DMS79 treated with DMSO at 0.1 percent for 48 hours (cell line): ENCODE data around the gene ATXN7L3.
A peak's percentile ranks its signal among the peaks of the same experiment; 100 is the strongest.

ENCODE experiments used
- DNase-seq: peaks from one replicate; lab custom pipeline; 2025; lab: John Stamatoyannopoulos, UW

ATXN7L3 gene

GRCh38 chr17:44200478-44201155 is 933 bp upstream of the ATXN7L3 start:
- peak; percentile 60 for DNase-seq

- DNase-seq: no peak
Observed at GRCh38 chr17:44198721-44199552, 747 bp downstream of the ATXN7L3 start.

DNA sequence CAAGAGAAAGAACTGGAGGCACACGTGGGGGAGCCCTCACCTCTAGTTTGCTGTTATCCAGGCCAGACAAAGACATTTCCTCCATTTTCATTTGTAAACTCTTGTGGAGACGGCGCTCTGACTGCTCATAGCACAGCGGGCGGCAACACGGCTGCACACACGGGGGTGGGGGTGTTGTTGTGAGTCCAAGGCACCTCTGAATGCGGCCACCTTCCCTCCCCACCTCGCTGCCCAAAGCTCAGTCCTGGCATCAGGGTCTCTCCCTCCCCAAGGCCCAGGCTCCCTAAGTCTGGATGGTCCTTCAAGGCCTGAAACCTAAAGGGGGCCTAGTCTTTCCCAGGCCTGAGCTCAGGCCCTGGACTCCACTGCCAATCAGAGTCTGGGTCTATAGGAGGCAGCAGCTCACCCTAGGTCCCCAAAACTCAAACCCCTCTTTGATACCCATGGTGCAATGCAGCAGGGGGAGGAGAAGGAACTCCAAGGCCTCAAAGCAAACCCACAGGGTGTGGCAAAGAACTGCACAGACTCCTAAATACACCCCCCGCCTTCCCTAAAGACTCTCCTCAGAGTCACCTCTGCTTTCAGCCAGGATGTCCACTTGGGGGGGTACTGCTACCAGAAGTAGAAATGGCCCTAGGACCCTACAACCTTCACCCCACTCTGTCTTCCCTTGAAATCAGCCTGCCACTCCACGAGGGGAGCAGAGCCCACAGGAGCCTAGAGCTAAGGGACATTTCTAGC is 1.5 kb downstream of the ATXN7L3 start:
- no peak for DNase-seq

- no peak for DNase-seq
Observed at GRCh38 chr17:44197107-44197506, 2.6 kb downstream of the ATXN7L3 start.

GRCh38 chr17:44193326-44194084 is 6.2 kb downstream of the ATXN7L3 start:
- DNase-seq: no peak

DNA sequence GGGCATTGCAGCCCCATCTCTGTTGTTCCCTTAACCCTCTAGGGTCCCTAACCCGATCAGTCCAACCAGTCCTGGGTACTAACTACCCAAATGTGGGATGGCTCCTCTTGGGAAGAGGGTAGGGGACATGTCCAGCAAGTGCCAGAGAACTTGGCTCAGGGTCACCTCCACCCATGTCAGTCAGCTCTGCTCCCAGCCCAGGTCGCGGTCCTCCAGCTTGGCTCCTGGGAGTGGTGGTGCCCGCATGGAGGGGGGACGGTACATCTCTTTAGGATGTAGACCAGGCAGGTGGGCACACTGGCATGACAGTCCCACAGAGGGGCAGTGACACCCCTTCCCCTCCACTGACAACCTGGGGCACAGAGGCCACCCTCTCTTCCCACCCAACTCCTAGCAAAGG is 6.9 kb downstream of the ATXN7L3 start:
- DNase-seq: no peak

DNA sequence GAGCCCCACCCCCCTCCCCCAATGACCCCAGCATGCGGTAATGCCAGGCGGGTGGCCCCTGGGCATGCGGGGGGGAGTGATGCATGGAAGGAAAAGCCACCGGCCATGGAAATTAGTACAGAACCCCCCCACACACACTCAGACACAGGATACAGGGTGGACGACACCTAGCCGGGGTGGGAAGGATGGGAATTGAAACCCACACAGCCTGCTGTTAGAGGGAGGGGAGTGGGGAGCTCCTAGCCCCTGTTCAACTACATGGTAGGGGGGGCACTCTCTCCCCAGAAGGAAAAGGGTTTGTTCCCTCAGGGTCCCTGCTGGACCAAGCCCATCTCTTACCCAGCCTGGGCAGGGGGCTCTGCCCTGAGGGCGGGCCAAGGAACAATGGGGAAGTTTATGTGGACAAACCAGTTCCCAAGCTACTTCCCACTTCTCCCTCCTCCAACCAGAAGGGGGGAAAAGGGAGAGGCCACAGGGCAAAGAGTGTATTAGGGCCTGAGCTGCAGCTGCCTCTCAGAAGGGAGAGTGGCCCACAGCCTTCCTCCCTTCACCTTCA is 7.7 kb downstream of the ATXN7L3 start:
- no peak for DNase-seq

DNA sequence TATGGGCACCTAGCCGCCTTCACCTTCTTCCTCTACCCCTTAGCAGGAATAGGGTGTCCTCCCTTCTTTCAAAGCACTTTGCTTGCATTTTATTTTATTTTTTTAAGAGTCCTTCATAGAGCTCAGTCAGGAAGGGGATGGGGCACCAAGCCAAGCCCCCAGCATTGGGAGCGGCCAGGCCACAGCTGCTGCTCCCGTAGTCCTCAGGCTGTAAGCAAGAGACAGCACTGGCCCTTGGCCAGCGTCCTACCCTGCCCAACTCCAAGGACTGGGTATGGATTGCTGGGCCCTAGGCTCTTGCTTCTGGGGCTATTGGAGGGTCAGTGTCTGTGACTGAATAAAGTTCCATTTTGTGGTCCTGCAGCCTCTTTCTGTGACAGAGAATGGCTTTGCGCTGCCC is 8.3 kb downstream of the ATXN7L3 start:
- DNase-seq: no peak

- DNase-seq: no peak
Observed at GRCh38 chr17:44190481-44190880, 9.2 kb downstream of the ATXN7L3 start.

GRCh38 chr17:44188576-44189403 is 10.9 kb downstream of the ATXN7L3 start:
- DNase-seq: no peak

DNA sequence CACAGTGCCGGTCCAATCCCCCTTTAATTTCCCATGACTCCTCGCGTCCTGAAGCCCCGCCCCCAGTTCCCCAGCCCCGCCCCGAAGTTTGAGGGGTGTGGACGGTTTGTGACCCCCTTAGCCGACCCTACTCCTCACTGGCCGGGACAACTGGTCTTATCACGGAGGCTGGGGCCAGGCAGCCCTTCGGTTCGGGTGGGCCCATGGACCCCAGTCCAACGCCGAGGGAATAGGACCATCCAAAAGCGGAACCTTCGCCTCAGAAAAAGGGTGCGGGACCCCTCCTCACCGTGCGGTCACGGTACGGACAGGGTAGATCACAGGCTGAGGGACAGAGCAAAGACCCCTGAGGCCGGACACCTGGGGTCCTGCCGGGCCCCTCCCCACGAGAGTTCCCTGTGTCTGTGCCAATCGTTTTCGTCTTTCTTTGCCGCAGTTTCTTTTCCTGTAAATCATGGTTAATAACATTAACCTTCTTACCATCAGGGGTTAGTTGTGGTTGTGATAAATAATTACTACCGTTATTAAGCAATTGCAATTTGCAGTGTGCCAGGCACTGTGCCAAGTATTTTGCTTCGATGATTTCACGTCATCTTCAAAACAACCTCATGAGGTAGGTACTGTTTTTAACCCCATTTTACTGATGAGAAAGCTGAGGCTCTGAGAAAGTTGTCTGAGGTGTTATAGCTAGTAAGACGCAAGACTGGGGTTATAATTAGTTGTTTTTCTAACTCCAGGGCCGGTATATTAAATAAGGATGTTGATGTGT is 12.4 kb downstream of the ATXN7L3 start:
- DNase-seq: no peak

DNA sequence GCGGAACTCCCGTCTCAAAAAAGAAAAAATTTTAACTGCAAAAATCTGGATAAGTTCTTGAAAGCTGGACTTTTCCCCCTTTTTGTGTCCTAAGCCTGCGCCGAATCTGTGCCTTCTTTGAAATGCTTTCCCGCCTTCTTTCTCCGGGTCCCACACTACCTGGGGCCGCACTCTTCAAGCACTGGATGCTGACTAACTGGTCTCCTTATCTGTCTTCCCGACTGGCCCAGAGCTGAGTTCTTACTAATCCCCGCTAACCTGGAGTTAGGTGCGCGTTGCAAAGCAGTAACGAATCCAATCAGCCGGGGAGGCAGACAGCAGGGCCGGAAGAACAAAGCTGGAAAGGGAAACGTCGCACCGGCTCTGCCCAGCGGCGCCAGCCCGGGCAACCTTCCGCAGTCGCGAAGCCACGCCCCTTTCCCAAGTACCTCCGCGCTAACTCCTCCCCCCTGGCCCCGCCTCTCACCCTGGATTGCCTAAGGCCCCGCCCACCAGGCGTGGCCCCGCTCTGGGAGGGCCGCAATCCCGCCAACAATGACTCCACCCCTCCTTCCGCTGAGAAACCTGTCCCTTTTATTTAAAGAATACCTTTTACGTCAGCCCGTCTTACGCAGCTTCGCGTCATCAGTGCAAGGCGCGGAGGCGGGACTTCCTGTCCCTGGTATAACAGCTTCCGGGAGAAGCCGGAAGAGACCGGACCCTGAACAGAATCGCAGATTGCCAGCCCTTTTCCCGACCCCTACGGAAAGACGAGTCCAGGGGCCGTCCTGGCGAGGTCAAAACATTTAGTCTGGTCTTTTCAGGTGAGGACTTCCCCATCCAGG is 13.2 kb downstream of the ATXN7L3 start, which contains the start of gene TMUB2:
Gene TMUB2, plus strand, starts transcription at position 666 of the 824 bp plus-strand sequence. CDS start 737 bp downstream, outside the sequence.
- DNase-seq: peak; percentile 99

DNA sequence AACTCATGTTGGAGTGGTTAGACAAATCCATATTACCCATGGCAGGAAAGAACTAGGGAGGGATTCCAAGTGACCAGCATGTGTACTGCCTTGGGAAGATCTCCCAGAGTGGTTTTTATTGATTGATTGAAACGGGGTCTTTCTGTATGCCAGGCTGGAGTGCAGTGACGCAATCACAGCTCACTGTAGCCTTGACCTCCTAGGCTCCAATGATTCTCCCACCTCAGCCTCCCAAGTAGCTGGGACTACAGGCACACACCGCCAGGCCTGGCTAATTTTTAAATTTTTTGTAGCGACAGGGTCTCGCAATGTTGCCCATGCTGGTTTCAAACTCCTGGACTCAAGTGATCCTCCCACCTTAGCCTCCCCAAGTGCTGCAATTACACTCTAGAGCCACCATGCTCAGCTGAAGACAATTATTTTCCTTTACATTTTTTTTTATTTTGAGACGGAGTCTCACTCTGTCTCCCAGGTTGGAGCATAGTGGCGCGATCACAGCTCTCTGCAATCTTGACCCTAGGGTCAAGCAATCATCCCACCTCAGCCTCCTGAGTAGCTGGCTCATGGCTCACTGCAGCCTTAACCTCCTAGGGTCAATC is 15.4 kb downstream of the ATXN7L3 start:
- DNase-seq: no peak

GRCh38 chr17:44183024-44183423 is 16.7 kb downstream of the ATXN7L3 start:
- DNase-seq: no peak

DNA sequence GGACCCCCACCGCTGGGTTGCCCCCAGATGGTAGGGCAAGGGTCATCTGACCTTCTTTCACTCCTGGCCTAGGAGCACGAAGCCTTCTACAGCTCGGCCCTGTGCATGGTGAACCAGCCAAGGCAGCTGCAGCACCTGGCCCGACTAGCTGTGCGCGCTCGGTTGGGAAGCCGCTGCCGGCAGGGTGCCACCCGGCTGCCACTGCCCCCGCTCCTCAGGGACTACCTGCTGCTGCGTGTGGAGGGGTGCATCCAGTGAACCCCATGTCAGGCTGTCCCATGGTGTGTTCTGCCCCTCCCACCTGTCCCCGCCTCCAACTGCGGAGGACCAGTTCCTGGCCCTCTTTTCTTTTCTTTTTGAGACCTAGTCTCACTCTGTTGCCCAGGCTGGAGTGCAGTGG is 21.6 kb downstream of the ATXN7L3 start:
- DNase-seq: no peak

- DNase-seq: no peak
Observed at GRCh38 chr17:44177640-44178039, 22.0 kb downstream of the ATXN7L3 start.

DNA sequence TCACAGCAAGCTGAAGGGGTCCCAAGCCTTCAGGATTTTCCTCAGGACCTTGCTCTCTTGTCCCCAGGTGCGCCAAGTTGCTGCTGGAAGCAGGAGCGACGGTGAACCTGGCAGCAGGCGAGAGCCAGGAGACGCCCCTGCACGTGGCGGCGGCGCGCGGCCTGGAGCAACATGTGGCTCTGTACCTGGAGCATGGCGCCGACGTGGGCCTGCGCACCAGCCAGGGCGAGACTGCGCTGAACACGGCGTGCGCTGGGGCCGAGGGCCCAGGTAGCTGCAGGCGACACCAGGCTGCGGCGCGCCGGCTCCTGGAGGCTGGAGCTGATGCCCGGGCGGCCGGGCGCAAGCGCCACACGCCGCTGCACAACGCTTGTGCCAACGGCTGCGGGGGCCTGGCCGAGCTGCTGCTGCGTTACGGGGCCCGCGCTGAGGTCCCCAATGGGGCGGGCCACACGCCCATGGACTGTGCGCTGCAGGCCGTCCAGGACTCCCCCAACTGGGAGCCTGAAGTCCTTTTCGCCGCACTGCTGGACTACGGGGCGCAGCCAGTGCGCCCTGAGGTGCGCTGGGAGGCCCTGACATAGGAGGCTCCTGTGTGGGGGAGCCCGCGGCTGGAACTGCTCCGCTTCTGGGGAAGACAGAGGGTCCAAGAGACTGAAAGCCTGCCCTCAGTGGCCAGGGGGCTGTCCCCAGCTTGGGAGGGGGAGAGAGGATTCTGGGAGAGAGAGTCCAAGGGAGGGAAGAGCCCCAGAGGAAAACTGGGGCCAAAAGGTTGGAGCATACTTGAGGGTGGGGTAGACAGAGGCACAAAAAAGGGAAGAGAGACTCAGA is 22.8 kb downstream of the ATXN7L3 start:
- DNase-seq: no peak

DNA sequence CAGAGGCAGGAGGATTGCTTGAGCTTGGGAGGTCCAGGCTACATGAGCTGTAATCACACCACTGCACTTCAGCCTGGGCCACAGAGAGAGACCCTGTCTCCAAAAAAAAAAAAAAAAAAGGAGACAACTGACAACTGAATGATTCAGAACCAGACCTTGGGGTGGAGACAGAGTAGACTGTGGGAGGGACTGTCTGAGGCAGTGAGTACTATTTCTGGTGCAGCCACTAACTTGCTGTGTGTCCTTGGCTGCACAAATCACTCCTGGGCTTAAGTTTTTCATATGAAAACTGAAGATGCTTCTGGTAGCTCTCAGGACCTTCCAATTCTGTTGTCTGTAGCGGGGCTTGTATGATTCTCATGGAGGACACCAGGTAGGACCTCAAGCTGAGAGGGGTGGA is 23.4 kb downstream of the ATXN7L3 start:
- DNase-seq: no peak
